Activated CD8-positive, alpha-beta memory T cell treated with anti-CD3 and anti-CD28 coated beads, Interleukin-2, amount 50 U/mL, for 1 hour (primary cell): ENCODE measurements around the gene SLC7A9.

Source experiments
- DNase-seq: peaks from one replicate; pipeline ENCODE4 v3.0.0-alpha.2; 2020; ENCODE audit errors: extremely low read depth

Gene SLC7A9

GRCh38 chr19:32869369-32869965, at the start of gene SLC7A9:
Gene SLC7A9, minus strand, starts transcription at chr19:32869767. Its CDS starts 1,233 bp downstream, at chr19:32868534.
- no peak for DNase-seq

- no peak for DNase-seq
Measured at GRCh38 chr19:32919365-32919764, 49.8 kb upstream of the SLC7A9 start.

GRCh38 chr19:32917616-32917996, 48.0 kb upstream of the SLC7A9 start:
- no peak for DNase-seq

- DNase-seq, result no peak
Measured at GRCh38 chr19:32916969-32917615, 47.5 kb upstream of the SLC7A9 start.

- no peak for DNase-seq
Measured at GRCh38 chr19:32914879-32915660, 45.5 kb upstream of the SLC7A9 start.

GRCh38 chr19:32911467-32911866, 41.9 kb upstream of the SLC7A9 start:
- DNase-seq, result no peak

GRCh38 chr19:32910874-32911273, 41.3 kb upstream of the SLC7A9 start:
- no peak for DNase-seq

GRCh38 chr19:32910094-32910493, 40.5 kb upstream of the SLC7A9 start:
- no peak for DNase-seq

- DNase-seq, result no peak
Measured at GRCh38 chr19:32909257-32909656, 39.7 kb upstream of the SLC7A9 start.

GRCh38 chr19:32908641-32909190, 39.1 kb upstream of the SLC7A9 start:
- no peak for DNase-seq

- DNase-seq, result no peak
Measured at GRCh38 chr19:32902448-32902847, 32.9 kb upstream of the SLC7A9 start.

- no peak for DNase-seq
Measured at GRCh38 chr19:32901504-32902161, 32.1 kb upstream of the SLC7A9 start.

GRCh38 chr19:32896516-32897214, 27.1 kb upstream of the SLC7A9 start:
- DNase-seq, result no peak

- no peak for DNase-seq
Measured at GRCh38 chr19:32895384-32895783, 25.8 kb upstream of the SLC7A9 start.

GRCh38 chr19:32891609-32892008, 22.0 kb upstream of the SLC7A9 start:
- no peak for DNase-seq

- DNase-seq, result no peak
Measured at GRCh38 chr19:32890841-32891240, 21.3 kb upstream of the SLC7A9 start.

GRCh38 chr19:32890326-32890725, 20.8 kb upstream of the SLC7A9 start:
- no peak for DNase-seq

GRCh38 chr19:32889137-32889934, 19.8 kb upstream of the SLC7A9 start:
- DNase-seq, result no peak

GRCh38 chr19:32887572-32888215, 18.1 kb upstream of the SLC7A9 start:
- DNase-seq, result no peak

GRCh38 chr19:32886241-32886640, 16.7 kb upstream of the SLC7A9 start:
- DNase-seq, result no peak
